ENCODE results near the gene ANKRD44.

GRCh38 chr2:197138506-197138905, 172.1 kb downstream of the ANKRD44 start:
- TF ChIP-seq CTCF (IDR thresholded peaks at IDR 0.05; ENCODE audit: low read length) (no peak), EZH2 (IDR thresholded peaks at IDR 0.05; ENCODE audit: borderline replicate concordance, low read length) (no peak)
